IPS DF 6.9 (cell line): ENCODE data around the gene HOXA9.

ENCODE experiments used
- DNase-seq: peaks from one replicate; pipeline ENCODE4 v3.0.0-alpha.2; 2013; ENCODE audit warnings: low read depth, low spot score
- H3K27ac ChIP-seq: one replicate; pipeline ENCODE4 v1.5.1; 2013; ENCODE audit warnings: low read length, control low read depth
- H3K27me3 ChIP-seq: 2 replicates; pipeline ENCODE4 v1.6.1; 2013; ENCODE audit warnings: mild to moderate bottlenecking, low read length; ENCODE audit not compliant: control insufficient read depth, insufficient read depth
- H3K36me3 ChIP-seq: 2 replicates; pipeline ENCODE4 v1.6.1; 2013; ENCODE audit warnings: low read length; ENCODE audit not compliant: control insufficient read depth, insufficient read depth
- H3K4me1 ChIP-seq: 2 replicates; pipeline ENCODE4 v1.6.1; 2013; ENCODE audit warnings: low read length; ENCODE audit not compliant: control insufficient read depth, insufficient read depth
- H3K4me3 ChIP-seq: 2 replicates; pipeline ENCODE4 v1.5.1; 2013; ENCODE audit warnings: mild to moderate bottlenecking, low read length
- H3K9me3 ChIP-seq: 2 replicates; pipeline ENCODE4 v1.6.1; 2013; ENCODE audit warnings: low read length, inconsistent platforms; ENCODE audit not compliant: control insufficient read depth, insufficient read depth
- WGBS: extraction: QIAGEN DNeasy Blood & Tissue Kit; methylation state at CpG from one replicate; pipeline ENCODE4 v1.1.7; 2013; ENCODE audit warnings: mixed read lengths, missing lambda C conversion rate; ENCODE audit not compliant: insufficient read length, insufficient coverage; 5-methylcytosine and 5-hydroxymethylcytosine counted together

The HOXA9 gene

DNA sequence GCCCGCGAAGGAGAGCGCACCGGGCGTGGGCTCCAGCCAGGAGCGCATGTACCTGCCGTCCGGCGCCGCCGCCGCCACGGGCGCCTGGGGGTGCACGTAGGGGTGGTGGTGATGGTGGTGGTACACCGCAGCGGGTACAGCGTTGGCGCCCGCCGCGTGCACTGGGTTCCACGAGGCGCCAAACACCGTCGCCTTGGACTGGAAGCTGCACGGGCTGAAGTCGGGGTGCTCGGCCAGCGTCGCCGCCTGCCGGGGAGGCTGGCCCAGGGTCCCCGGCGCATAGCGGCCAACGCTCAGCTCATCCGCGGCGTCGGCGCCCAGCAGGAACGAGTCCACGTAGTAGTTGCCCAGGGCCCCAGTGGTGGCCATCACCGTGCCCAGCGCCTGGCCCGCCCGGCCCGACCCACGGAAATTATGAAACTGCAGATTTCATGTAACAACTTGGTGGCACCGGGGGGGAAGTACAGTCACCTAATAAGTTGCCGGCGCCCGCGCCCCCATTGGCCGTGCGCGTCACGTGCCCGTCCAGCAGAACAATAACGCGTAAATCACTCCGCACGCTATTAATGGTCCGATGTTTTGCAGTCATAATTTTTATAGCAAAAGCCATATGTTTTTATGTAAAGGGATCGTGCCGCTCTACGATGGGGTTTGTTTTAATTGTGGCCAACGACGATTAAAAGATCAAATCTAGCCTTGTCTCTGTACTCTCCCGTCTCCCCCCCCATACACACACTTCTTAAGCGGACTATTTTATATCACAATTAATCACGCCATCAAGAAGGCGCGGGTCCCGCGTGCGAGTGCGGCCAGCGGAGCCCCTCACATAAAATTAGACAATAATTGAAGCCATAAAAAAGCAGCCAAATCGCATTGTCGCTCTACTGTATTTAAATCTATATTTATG is at the start of gene HOXA9:
Gene HOXA9 (minus strand): TSS at position 449 of the 907 bp plus-strand sequence. CDS start 80 bp downstream, at position 369.
- no peak for DNase-seq
- Histone ChIP-seq H3K4me3 (no peak within 1 kb of the TSS), H3K27ac (no peak within 1 kb of the TSS), H3K27me3 (peaks cover 95% of the 10 kb centered on the region), H3K4me1 (no peaks in the 10 kb centered on the region), H3K9me3 (no peaks in the 10 kb centered on the region), H3K36me3 (no peaks in the 10 kb centered on the region; the same call in 1 of the 2 replicates)
- no CpG with 5 or more reads among the region's 82 CpGs for WGBS

DNA sequence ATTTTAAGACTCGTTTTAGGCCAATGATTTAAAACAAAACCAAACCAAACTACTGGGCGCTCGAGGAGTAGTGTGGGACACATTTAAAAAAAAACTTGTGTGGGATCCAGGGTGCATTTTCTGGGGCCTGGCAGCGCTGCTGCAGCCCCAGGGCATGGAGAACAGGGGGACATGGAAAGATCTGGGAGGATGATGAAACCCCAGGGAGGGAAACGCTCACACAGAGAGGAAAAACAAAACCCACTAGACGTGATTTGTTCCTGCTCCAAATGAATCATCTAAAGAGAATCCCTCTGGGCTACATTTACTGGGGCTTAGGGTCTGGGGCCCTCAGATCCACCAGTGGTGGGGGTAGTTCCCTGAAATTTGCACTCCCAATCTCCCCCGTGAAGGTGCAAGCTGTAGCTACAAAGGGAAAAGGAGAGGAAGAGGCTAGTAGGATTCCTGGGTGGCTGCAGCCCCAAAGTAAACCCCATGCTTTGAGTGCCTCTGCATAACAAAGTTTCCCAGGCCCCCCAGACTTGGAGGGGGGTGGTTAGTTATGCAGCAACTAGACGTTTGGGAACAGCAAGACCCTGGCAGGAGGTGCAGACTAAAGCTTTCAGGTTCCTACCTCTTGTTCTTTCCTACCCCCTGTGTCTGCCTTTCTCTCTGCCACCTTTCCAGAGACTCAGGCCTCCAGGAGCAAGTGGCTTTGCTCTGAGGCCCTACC is 49.1 kb upstream of the HOXA9 start:
- WGBS, result no CpG with 5 or more reads among the region's 8 CpGs
- Histone ChIP-seq H3K36me3 (no peaks in the 10 kb centered on the region), H3K9me3 (no peaks in the 10 kb centered on the region), H3K4me3 (no peak overlapping the region), H3K27me3 (peaks cover 85% of the 10 kb centered on the region), H3K4me1 (peaks cover 3% of the 10 kb centered on the region; the same call in 1 of the 2 replicates), H3K27ac (no peak overlapping the region)
- DNase-seq, result no peak

DNA sequence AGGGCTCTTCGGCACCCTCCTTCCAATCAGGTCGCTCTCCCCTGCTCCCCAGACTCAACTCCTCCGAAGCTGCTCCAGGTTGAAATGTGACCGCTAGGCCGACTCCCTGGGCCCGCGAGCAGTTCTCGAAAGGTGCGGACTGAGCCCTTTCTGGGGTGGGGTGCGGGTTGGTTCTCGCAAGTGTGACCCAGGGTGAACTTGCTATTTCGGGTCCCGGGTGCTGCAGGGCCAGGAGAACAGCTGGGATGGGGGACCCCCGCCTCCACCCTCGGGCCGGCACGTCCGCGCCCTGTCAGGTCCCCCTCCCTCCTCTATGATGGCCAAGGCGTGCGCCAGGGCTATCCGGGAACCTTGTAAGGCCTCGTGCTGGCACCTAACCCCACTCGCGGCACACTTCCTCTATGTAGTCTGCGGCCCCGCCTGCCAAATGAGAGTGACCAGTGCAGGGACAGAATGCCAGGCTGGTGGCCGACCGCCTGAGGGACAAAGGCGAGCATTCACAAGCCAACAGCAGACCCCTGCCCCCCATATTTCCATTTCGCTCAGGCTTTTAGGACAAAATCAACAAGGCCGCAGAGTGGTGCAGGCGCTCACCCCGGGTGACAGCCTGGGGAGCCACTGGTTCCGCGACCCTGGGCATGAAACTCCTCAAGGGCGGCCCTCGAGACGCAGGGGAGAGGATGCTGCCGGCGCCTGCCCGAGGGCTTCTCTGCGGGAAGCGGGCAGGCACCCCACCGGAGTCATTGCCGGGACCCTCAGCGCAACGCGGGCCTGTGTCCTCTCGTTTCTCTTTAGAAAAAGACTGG is 48.3 kb upstream of the HOXA9 start:
- Histone ChIP-seq H3K27me3 (peaks cover 88% of the 10 kb centered on the region), H3K4me1 (peaks cover 3% of the 10 kb centered on the region; the same call in 1 of the 2 replicates), H3K27ac (no peak overlapping the region), H3K9me3 (no peaks in the 10 kb centered on the region), H3K4me3 (no peak overlapping the region), H3K36me3 (no peaks in the 10 kb centered on the region)
- no CpG with 5 or more reads among the region's 50 CpGs for WGBS
- no peak for DNase-seq

DNA sequence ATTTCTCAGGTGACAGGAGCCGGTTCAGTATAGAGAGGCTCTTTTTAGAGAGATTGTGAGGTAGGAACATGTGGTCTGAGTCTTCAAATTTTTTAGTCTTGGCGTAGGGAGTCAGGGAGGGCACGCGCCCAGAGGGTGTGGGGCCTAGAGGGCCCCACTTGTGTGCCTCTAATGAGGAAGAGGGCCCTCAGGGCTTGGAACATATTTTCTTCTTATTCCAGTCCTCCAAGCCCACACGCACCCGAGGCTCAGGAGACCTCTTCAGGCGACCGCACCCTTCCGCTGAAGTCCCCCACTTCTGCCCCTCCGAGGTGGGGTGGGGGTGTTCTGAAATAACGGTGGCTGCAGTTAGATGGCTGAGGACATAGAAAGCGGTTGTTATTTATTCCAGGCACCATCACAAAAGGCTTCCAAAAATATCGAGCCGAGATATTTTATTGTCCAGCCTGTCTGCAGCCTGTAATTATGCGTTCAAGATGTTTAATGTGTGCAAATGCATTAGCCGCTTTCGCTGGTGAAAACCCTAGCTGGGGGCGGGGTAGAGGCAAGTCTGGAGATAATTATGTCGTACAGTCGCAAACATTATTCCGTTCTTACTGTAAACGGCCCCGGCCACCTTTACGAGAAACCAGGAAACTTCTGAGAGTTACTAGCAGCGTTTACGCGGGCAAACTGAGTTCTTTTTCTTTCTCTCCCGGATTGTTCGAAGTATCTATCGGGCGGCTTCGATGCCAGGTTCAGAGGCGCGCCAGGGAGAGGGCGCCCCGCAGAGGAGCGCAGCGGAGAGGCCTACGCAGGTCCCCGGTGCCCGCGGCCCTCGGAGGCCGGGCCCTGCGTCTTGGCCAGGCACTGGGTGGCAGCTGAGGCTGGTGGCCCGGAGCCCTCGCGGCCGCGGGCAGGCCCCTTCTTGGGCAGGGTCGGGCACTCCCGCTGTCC is 47.4 kb upstream of the HOXA9 start:
- H3K36me3 ChIP-seq, result no peaks in the 10 kb centered on the region
- no peak overlapping the region for H3K4me3 ChIP-seq
- H3K27ac ChIP-seq, result no peak overlapping the region
- no peak for DNase-seq
- H3K4me1 ChIP-seq, result peaks cover 3% of the 10 kb centered on the region; the same call in 1 of the 2 replicates
- H3K27me3 ChIP-seq, result peaks cover 96% of the 10 kb centered on the region
- WGBS, result no CpG with 5 or more reads among the region's 52 CpGs
- no peaks in the 10 kb centered on the region for H3K9me3 ChIP-seq

DNA sequence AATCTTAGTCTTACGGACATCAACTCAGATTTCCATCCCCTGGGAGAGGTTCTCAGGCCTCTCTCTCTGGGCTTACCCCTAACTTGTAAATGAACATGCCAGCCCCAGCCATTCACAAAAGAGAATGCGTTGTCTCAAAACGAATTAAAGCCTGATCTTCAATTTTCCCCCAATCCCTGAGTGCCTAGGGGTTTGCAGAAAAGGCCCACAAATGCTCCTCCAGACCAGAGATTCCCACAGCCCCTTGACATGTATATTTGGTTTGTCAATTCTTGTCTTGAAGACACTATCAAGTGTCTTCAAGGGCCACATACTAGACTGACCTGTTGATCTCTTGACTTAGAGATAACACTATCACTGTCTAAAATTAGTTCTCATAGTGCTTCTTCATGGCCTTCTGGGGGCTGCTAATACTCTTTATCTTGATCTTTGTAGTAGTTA is 46.4 kb upstream of the HOXA9 start:
- H3K36me3 ChIP-seq, result no peaks in the 10 kb centered on the region
- H3K27ac ChIP-seq, result no peak overlapping the region
- H3K27me3 ChIP-seq, result peaks cover 98% of the 10 kb centered on the region
- H3K9me3 ChIP-seq, result no peaks in the 10 kb centered on the region
- DNase-seq, result no peak
- no CpG with 5 or more reads among the region's 3 CpGs for WGBS
- H3K4me3 ChIP-seq, result no peak overlapping the region
- peaks cover 3% of the 10 kb centered on the region; the same call in 1 of the 2 replicates for H3K4me1 ChIP-seq

DNA sequence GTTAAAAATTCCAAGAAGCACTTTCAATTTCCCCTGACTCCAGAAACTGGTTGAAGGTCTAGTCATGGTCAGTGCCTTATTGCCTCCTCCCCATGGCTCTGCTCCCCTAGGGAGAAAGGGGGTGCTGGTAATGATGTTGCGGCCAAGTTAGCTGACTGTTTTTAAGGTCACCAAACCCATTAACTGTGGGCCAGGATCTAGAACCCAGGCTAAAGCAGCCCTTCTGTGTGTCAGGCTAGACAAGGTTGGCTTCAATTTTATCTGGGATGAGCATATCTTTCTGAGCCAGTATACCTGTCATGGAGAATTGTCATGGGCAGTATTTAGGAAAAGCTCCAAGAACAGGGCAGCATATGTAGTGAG is 45.7 kb upstream of the HOXA9 start:
- H3K36me3 ChIP-seq, result no peaks in the 10 kb centered on the region
- H3K9me3 ChIP-seq, result no peaks in the 10 kb centered on the region
- no peak overlapping the region for H3K4me3 ChIP-seq
- peaks cover 3% of the 10 kb centered on the region; the same call in 1 of the 2 replicates for H3K4me1 ChIP-seq
- H3K27ac ChIP-seq, result no peak overlapping the region
- WGBS, result no CpG with 5 or more reads among the region's 1 CpG
- H3K27me3 ChIP-seq, result peaks cover 97% of the 10 kb centered on the region
- DNase-seq, result no peak

DNA sequence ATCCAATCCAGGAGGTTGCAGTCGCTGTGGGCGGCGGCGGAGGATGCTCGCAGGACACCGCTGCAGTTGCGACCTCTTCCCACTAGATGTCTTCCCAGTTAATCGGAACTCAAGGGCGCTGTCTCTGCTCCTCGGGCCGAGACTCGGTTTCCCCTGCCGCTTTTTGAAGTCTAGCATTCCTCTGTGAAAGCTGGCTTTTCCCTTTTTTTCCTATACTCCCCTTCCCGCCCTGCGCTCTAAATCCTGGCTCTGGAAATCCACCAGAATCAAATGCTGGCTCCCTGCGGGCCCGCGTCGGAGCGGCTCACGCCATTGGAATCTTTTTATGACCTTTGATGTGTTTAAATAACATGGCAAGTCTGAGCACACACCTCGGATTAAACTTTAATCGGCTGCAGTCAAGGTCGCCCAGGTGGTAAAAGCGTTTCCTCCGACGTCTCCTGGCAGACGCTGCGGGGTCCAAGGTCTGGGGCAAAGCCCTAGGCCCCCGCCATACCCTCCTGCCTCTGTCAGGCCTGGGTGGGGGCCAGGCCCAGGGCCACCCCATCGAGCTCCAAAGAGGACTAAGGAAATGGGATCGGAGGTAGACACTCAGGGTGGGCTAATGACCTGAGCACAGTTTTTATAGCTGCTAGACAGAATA is 45.2 kb upstream of the HOXA9 start:
- DNase-seq, result peak; percentile 67
- Histone ChIP-seq H3K4me3 (no peak overlapping the region), H3K27ac (no peak overlapping the region), H3K9me3 (no peaks in the 10 kb centered on the region), H3K4me1 (peaks cover 3% of the 10 kb centered on the region; the same call in 1 of the 2 replicates), H3K27me3 (peaks cover 97% of the 10 kb centered on the region), H3K36me3 (no peaks in the 10 kb centered on the region)
- no CpG with 5 or more reads among the region's 32 CpGs for WGBS

DNA sequence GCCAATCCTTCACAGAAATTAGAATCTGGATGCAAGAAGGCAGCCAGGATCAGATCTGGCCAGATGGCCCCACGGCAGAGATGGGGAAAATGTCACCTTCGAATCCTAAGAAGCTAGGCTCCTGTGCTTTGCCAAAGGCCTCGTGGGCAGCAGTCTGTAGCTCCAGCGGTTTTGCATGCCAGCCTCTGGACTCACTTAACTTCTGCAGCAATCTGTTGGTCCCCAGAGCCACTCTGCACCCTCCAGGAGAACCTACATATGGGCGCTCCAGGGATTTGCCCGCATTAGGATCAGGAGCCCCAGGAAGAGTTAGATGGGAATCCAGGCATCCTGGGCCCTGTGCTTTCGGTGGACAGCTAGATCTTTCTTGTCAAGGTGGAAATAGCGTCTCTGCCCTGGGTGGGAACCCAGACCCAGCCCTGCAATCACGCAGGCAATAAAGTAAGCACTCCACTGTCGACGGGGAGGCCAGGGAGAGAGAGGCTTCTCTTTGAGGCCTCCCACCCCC is 44.6 kb upstream of the HOXA9 start:
- no peak for DNase-seq
- peaks cover 3% of the 10 kb centered on the region; the same call in 1 of the 2 replicates for H3K4me1 ChIP-seq
- H3K4me3 ChIP-seq, result no peak overlapping the region
- H3K36me3 ChIP-seq, result no peaks in the 10 kb centered on the region
- H3K9me3 ChIP-seq, result no peaks in the 10 kb centered on the region
- WGBS, result no CpG with 5 or more reads among the region's 11 CpGs
- H3K27me3 ChIP-seq, result peaks cover 97% of the 10 kb centered on the region
- H3K27ac ChIP-seq, result no peak overlapping the region

DNA sequence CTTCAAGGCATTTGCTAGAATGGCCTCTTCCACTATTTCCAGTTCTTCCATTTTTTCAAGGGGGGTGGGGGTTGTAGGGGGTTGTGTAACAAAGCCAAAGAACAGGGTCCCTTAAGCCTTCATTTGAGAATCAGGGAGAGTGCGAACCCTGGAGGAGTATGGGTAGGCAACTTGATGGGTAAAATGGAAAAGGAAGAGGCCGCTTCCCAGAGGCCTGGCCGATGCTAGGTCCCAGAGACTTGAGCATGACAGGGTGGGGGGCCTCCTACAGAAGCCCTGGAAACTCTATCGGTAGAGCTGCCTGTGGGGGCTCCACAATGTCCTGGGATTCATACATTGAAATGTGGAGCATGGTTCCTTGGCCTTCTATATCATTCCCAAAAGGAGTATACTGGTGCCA is 43.7 kb upstream of the HOXA9 start:
- peaks cover 97% of the 10 kb centered on the region for H3K27me3 ChIP-seq
- H3K36me3 ChIP-seq, result no peaks in the 10 kb centered on the region
- peaks cover 3% of the 10 kb centered on the region; the same call in 1 of the 2 replicates for H3K4me1 ChIP-seq
- H3K4me3 ChIP-seq, result no peak overlapping the region
- WGBS, result no CpG with 5 or more reads among the region's 4 CpGs
- DNase-seq, result no peak
- H3K27ac ChIP-seq, result no peak overlapping the region
- H3K9me3 ChIP-seq, result no peaks in the 10 kb centered on the region
